HEK293 (cell line): ENCODE results near the gene ZNF8.

Source experiments
- CTCF ChIA-PET: fragments of 350-600 bp; formaldehyde crosslinking; extraction: SDS; loops from one replicate; lab custom pipeline; 2021; ENCODE audit warnings: antibody characterized with exemption; lab: Yijun Ruan, JAX
- POLR2A ChIA-PET: fragments of 300-600 bp; formaldehyde crosslinking; extraction: SDS; loops from one replicate; lab custom pipeline; 2020; ENCODE audit warnings: antibody characterized with exemption, inconsistent platforms; lab: Yijun Ruan, JAX
- H3K27ac ChIP-seq: fragments of 200-500 bp; sonication (Bioruptor generic); 2 replicates; pipeline ENCODE4 v1.5.1; 2014; ENCODE audit warnings: low read depth, low read length, control low read depth, inconsistent platforms; ENCODE audit errors: extremely low read depth
- H3K36me3 ChIP-seq, 2 experiments: fragments of 200-500 bp in 1 of 2; sonication (Bioruptor generic) in 1 of 2; 1 replicate in 1 of 2; 2 replicates in 1 of 2; pipeline ENCODE4 v1.5.1; 2014 to 2017; ENCODE audit warnings: inconsistent platforms in 2 of 2, low read length in 2 of 2; ENCODE audit not compliant: control insufficient read depth in 2 of 2, insufficient read depth in 1 of 2
- H3K4me1 ChIP-seq: fragments of 200-500 bp; sonication (Bioruptor generic); 2 replicates; pipeline ENCODE4 v1.5.1; 2014; ENCODE audit warnings: mild to moderate bottlenecking, low read length, inconsistent platforms; ENCODE audit not compliant: control insufficient read depth, insufficient read depth
- H3K4me3 ChIP-seq: 2 replicates; pipeline ENCODE4 v1.5.1; 2011; ENCODE audit warnings: low read depth, mild to moderate bottlenecking, control low read depth, low read length, moderate library complexity
- H3K9me3 ChIP-seq: fragments of 200-500 bp; sonication (Bioruptor generic); 2 replicates; pipeline ENCODE4 v1.5.1; 2014; ENCODE audit warnings: low read depth, low read length, inconsistent platforms; ENCODE audit not compliant: control insufficient read depth, insufficient read depth
- BCL11B ChIP-seq: fragments of 450-650 bp; formaldehyde crosslinking; IDR thresholded peaks from 2 replicates; pipeline ENCODE4 v1.5.1; 2016; ENCODE audit warnings: low read depth, missing biosample characterization, missing genetic modification characterization
- EGR2 ChIP-seq: fragments of 450-650 bp; formaldehyde crosslinking; IDR thresholded peaks from 2 replicates; pipeline ENCODE4 v1.5.1; 2016; ENCODE audit warnings: low read depth, missing biosample characterization, missing genetic modification characterization
- ELK4 ChIP-seq: IDR thresholded peaks from 2 replicates; pipeline ENCODE4 v1.6.1; 2011; ENCODE audit warnings: mild to moderate bottlenecking, low read depth, low read length, borderline replicate concordance
- FEZF1 ChIP-seq: fragments of 450-650 bp; formaldehyde crosslinking; IDR thresholded peaks from 2 replicates; pipeline ENCODE4 v1.5.1; 2016; ENCODE audit warnings: missing biosample characterization, missing genetic modification characterization
- KLF1 ChIP-seq: fragments of 450-650 bp; formaldehyde crosslinking; IDR thresholded peaks from 2 replicates; pipeline ENCODE4 v1.5.1; 2016; ENCODE audit warnings: missing biosample characterization, missing genetic modification characterization
- KLF16 ChIP-seq: fragments of 450-650 bp; formaldehyde crosslinking; IDR thresholded peaks from 2 replicates; pipeline ENCODE4 v1.5.1; 2017; ENCODE audit warnings: missing biosample characterization, missing genetic modification characterization
- KLF9 ChIP-seq: fragments of 450-650 bp; formaldehyde crosslinking; IDR thresholded peaks from 2 replicates; pipeline ENCODE4 v1.5.1; 2016; ENCODE audit warnings: missing biosample characterization, missing genetic modification characterization, low read depth
- OVOL3 ChIP-seq: fragments of 450-650 bp; formaldehyde crosslinking; IDR thresholded peaks from 2 replicates; pipeline ENCODE4 v1.5.1; 2016; ENCODE audit warnings: missing biosample characterization, missing genetic modification characterization
- WT1 ChIP-seq: fragments of 450-650 bp; formaldehyde crosslinking; IDR thresholded peaks from 2 replicates; pipeline ENCODE4 v1.5.1; 2016; ENCODE audit warnings: missing biosample characterization, missing genetic modification characterization
- ZBTB17 ChIP-seq: fragments of 450-650 bp; formaldehyde crosslinking; IDR thresholded peaks from 2 replicates; pipeline ENCODE4 v1.5.1; 2016; ENCODE audit warnings: missing biosample characterization, missing genetic modification characterization
- ZBTB6 ChIP-seq: fragments of 450-650 bp; formaldehyde crosslinking; IDR thresholded peaks from 2 replicates; pipeline ENCODE4 v1.5.1; 2017; ENCODE audit warnings: missing biosample characterization, missing genetic modification characterization
- ZEB2 ChIP-seq: fragments of 450-650 bp; formaldehyde crosslinking; IDR thresholded peaks from 2 replicates; pipeline ENCODE4 v1.5.1; 2016; ENCODE audit warnings: missing biosample characterization, missing genetic modification characterization
- ZNF146 ChIP-seq: fragments of 450-650 bp; formaldehyde crosslinking; IDR thresholded peaks from 2 replicates; pipeline ENCODE4 v1.5.1; 2016; ENCODE audit warnings: missing biosample characterization, missing genetic modification characterization
- ZNF155 ChIP-seq: fragments of 450-650 bp; formaldehyde crosslinking; IDR thresholded peaks from 2 replicates; pipeline ENCODE4 v1.5.1; 2016; ENCODE audit warnings: missing biosample characterization, missing genetic modification characterization
- ZNF391 ChIP-seq: fragments of 450-650 bp; formaldehyde crosslinking; IDR thresholded peaks from 2 replicates; pipeline ENCODE4 v1.5.1; 2016; ENCODE audit warnings: low read depth, missing biosample characterization, missing genetic modification characterization, borderline replicate concordance
- ZNF398 ChIP-seq: fragments of 450-650 bp; formaldehyde crosslinking; IDR thresholded peaks from 2 replicates; pipeline ENCODE4 v1.5.1; 2017; ENCODE audit warnings: missing biosample characterization, missing genetic modification characterization
- ZNF426 ChIP-seq: fragments of 450-650 bp; formaldehyde crosslinking; IDR thresholded peaks from 2 replicates; pipeline ENCODE4 v1.5.1; 2017; ENCODE audit warnings: missing biosample characterization, missing genetic modification characterization, mild to moderate bottlenecking, inconsistent platforms, moderate library complexity
- ZXDB ChIP-seq: fragments of 450-650 bp; formaldehyde crosslinking; IDR thresholded peaks from 2 replicates; pipeline ENCODE4 v1.5.1; 2016; ENCODE audit warnings: missing biosample characterization, missing genetic modification characterization
- TF ChIP-seq, protein P1 (sequence below): fragments of 450-650 bp; formaldehyde crosslinking; IDR thresholded peaks from 2 replicates; pipeline ENCODE4 v1.5.1; 2017; ENCODE audit warnings: missing biosample characterization, missing genetic modification characterization
- TF ChIP-seq, protein P2 (sequence below): fragments of 450-650 bp; formaldehyde crosslinking; IDR thresholded peaks from 2 replicates; pipeline ENCODE4 v1.5.1; 2016; ENCODE audit warnings: missing biosample characterization, missing genetic modification characterization
- TF ChIP-seq, protein P3 (sequence below): fragments of 450-650 bp; formaldehyde crosslinking; IDR thresholded peaks from 2 replicates; pipeline ENCODE4 v1.5.1; 2017; ENCODE audit warnings: missing biosample characterization, missing genetic modification characterization

Gene ZNF8

DNA sequence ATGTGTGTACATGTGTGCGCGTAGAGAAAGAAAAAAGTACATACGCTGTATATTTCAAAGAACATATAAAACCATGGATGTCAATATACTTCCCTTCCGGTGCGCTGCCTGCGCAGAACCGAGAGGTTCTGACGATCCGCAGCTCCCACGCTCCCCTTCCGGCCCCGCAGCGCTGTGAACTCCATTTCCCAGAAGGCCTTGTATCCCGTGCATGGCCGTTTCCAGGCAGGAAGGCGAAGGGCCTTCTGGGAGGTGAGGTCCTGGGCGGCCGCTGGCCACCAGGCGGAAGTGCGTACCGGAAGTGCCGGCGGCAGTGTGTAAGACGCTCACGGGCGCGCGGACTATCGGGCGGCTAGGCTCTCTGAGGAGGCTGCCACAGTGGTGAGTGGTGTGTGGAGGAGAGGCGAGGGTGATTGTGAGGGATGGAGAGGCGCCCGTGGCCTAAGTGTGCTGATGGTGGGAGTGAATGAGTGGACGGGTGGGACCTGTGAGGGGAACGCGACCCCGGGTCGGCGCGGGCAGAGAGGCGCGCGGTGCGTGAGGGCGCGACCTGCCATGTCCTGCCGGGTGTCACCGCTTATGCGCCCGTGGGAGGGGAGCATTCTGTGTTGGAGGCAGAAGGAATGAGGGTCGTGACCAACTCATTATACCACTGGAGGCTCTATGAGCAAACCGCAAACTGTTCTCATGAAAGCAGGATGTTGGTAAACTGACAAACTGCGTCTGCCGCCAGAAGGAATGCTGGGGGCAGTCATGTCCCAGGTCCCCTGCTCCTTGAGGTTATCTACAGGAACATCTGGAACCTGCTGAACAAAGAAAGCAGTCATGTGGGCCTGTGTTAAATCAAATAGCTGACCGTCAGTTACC is 26.5 kb downstream of the ZNF8 start, which contains the start of gene ERVK3-1:
Gene ERVK3-1 (plus strand): TSS at position 313 of the 867 bp plus-strand sequence. CDS start 6,792 bp downstream, outside the sequence.
- ChIA-PET CTCF (interaction anchor here (0.8 kb wide), 1 partner anchor 14 kb away, joined by 3 read pairs; no protein-coding TSS in a partner anchor), POLR2A (interaction anchor here (0.6 to 2.3 kb wide), 12 partner anchors 8 to 215 kb away, joined by 3 to 11 read pairs (median 4); partner anchors contain the start of genes ZBTB45, ZNF497, ZNF584 and ZNF8)
- peak within 1 kb of the TSS; percentile 96 for H3K4me3 ChIP-seq
- H3K4me1 ChIP-seq: no peaks in the 10 kb centered on the region
- peak within 1 kb of the TSS; percentile 67 for H3K27ac ChIP-seq
- H3K36me3 ChIP-seq: peaks cover 39 to 57% of the 10 kb centered on the region in 2 experiments
- no peaks in the 10 kb centered on the region for H3K9me3 ChIP-seq
- peak; percentile 73 for TF ChIP-seq ZEB2 (tag by site-specific recombination)
- TF ChIP-seq, protein P1, sequence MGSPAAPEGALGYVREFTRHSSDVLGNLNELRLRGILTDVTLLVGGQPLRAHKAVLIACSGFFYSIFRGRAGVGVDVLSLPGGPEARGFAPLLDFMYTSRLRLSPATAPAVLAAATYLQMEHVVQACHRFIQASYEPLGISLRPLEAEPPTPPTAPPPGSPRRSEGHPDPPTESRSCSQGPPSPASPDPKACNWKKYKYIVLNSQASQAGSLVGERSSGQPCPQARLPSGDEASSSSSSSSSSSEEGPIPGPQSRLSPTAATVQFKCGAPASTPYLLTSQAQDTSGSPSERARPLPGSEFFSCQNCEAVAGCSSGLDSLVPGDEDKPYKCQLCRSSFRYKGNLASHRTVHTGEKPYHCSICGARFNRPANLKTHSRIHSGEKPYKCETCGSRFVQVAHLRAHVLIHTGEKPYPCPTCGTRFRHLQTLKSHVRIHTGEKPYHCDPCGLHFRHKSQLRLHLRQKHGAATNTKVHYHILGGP (tag by site-specific recombination): no peak
- peak; percentile 73; the same call in 1 of the 2 replicates for TF ChIP-seq BCL11B (tag by site-specific recombination)
- peak; percentile 89 for TF ChIP-seq EGR2 (tag by site-specific recombination)
- no peak for TF ChIP-seq ZNF146
- TF ChIP-seq OVOL3 (tag by site-specific recombination): peak; percentile 63; the same call in 1 of the 2 replicates
- TF ChIP-seq KLF1 (tag by site-specific recombination): peak; percentile 53
- peak; percentile 94 for TF ChIP-seq ZBTB17 (tag by site-specific recombination)
- TF ChIP-seq ELK4: peak; percentile 92
- TF ChIP-seq ZNF398: peak; percentile 51
- peak; percentile 93 for TF ChIP-seq ZXDB (tag by site-specific recombination)
- TF ChIP-seq KLF16: peak; percentile 89
- no peak for TF ChIP-seq ZNF155 (tag by site-specific recombination)
- TF ChIP-seq, protein P2, sequence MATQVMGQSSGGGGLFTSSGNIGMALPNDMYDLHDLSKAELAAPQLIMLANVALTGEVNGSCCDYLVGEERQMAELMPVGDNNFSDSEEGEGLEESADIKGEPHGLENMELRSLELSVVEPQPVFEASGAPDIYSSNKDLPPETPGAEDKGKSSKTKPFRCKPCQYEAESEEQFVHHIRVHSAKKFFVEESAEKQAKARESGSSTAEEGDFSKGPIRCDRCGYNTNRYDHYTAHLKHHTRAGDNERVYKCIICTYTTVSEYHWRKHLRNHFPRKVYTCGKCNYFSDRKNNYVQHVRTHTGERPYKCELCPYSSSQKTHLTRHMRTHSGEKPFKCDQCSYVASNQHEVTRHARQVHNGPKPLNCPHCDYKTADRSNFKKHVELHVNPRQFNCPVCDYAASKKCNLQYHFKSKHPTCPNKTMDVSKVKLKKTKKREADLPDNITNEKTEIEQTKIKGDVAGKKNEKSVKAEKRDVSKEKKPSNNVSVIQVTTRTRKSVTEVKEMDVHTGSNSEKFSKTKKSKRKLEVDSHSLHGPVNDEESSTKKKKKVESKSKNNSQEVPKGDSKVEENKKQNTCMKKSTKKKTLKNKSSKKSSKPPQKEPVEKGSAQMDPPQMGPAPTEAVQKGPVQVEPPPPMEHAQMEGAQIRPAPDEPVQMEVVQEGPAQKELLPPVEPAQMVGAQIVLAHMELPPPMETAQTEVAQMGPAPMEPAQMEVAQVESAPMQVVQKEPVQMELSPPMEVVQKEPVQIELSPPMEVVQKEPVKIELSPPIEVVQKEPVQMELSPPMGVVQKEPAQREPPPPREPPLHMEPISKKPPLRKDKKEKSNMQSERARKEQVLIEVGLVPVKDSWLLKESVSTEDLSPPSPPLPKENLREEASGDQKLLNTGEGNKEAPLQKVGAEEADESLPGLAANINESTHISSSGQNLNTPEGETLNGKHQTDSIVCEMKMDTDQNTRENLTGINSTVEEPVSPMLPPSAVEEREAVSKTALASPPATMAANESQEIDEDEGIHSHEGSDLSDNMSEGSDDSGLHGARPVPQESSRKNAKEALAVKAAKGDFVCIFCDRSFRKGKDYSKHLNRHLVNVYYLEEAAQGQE (tag by site-specific recombination): 0 out of 2 replicates have a peak, but pooled peaks have one; percentile 49
- TF ChIP-seq WT1 (tag by site-specific recombination): 0 out of 2 replicates have a peak, but pooled peaks have one; percentile 51
- peak; percentile 85; the same call in 1 of the 2 replicates for TF ChIP-seq ZNF391 (tag by site-specific recombination)
- TF ChIP-seq ZBTB6 (tag by site-specific recombination): peak; percentile 6; the same call in 1 of the 2 replicates
- TF ChIP-seq ZNF426 (tag by site-specific recombination): no peak
- TF ChIP-seq FEZF1 (tag by site-specific recombination): peak; percentile 84
- TF ChIP-seq, protein P3, sequence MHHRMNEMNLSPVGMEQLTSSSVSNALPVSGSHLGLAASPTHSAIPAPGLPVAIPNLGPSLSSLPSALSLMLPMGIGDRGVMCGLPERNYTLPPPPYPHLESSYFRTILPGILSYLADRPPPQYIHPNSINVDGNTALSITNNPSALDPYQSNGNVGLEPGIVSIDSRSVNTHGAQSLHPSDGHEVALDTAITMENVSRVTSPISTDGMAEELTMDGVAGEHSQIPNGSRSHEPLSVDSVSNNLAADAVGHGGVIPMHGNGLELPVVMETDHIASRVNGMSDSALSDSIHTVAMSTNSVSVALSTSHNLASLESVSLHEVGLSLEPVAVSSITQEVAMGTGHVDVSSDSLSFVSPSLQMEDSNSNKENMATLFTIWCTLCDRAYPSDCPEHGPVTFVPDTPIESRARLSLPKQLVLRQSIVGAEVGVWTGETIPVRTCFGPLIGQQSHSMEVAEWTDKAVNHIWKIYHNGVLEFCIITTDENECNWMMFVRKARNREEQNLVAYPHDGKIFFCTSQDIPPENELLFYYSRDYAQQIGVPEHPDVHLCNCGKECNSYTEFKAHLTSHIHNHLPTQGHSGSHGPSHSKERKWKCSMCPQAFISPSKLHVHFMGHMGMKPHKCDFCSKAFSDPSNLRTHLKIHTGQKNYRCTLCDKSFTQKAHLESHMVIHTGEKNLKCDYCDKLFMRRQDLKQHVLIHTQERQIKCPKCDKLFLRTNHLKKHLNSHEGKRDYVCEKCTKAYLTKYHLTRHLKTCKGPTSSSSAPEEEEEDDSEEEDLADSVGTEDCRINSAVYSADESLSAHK (tag by site-specific recombination): no peak; the same call in 1 of the 2 replicates
- TF ChIP-seq KLF9: peak; percentile 42; the same call in 1 of the 2 replicates
